ENCODE results near the gene CDH13.

GRCh38 chr16:82841108-82841507 is 214.3 kb downstream of the CDH13 start:
- no peak for TF ChIP-seq CTCF (IDR thresholded peaks at IDR 0.05; ENCODE audit: borderline replicate concordance, extremely low read depth, low read length, poor library complexity, severe bottlenecking)
- TF ChIP-seq EZH2 (IDR thresholded peaks at IDR 0.05; ENCODE audit: borderline replicate concordance, low read depth, low read length, severe bottlenecking) = no peak
